Vagina (tissue), 2 donors: ENCODE data around the gene TLE7.

Experiments used
- POLR2AphosphoS5 ChIP-seq, 2 donors: sonication (generic); formaldehyde crosslinking; IDR thresholded peaks; one replicate each; pipeline ENCODE4 v1.9.0; 2017; ENCODE audit warnings: antibody characterized with exemption in 2 of 2, mild to moderate bottlenecking in 2 of 2, low read depth in 1 of 2; ENCODE audit not compliant: insufficient read depth in 1 of 2
- TF ChIP-seq, protein P1 (sequence below), 3 experiments: fragments of 450-650 bp in 2 of 3; fragments of 200-600 bp in 1 of 3; sonication (generic) in 1 of 3; IDR thresholded peaks; one replicate each; pipeline ENCODE4 v1.5.1; 2017 to 2019; ENCODE audit warnings: antibody characterized with exemption in 3 of 3, mild to moderate bottlenecking in 2 of 3, moderate library complexity in 2 of 3

DNA sequence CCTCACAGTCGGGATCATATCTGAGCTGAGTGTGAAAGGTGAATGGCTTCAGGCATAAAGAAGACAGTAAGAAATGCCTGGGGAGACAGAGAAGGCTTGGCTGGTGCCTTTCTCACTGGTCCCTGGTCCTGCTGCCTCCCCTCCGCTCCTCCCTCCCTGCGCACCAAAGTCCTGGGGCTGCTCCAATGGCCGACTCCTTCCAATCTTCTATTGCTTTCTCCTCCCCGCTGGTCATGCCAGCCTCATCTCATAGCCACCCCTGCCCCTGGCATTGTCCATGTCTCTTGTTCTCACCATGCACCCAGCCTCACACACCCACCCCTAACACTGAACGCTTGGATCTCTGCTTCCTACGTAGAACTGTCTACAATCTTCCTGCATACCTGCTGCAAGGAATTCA, 18.0 kb downstream of the TLE7 start:
- no peak for TF ChIP-seq POLR2AphosphoS5 (IDR thresholded peaks at IDR 0.05; ENCODE audit: insufficient read depth in 1 of 2, low read depth in 1 of 2)
- TF ChIP-seq, protein P1, sequence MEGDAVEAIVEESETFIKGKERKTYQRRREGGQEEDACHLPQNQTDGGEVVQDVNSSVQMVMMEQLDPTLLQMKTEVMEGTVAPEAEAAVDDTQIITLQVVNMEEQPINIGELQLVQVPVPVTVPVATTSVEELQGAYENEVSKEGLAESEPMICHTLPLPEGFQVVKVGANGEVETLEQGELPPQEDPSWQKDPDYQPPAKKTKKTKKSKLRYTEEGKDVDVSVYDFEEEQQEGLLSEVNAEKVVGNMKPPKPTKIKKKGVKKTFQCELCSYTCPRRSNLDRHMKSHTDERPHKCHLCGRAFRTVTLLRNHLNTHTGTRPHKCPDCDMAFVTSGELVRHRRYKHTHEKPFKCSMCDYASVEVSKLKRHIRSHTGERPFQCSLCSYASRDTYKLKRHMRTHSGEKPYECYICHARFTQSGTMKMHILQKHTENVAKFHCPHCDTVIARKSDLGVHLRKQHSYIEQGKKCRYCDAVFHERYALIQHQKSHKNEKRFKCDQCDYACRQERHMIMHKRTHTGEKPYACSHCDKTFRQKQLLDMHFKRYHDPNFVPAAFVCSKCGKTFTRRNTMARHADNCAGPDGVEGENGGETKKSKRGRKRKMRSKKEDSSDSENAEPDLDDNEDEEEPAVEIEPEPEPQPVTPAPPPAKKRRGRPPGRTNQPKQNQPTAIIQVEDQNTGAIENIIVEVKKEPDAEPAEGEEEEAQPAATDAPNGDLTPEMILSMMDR (IDR thresholded peaks at IDR 0.05), result no peak
